NT2/D1 (cell line): ENCODE measurements around the gene RAB11B.
A peak's percentile ranks its signal among the peaks of the same experiment; 100 is the strongest.

Experiments
- DNase-seq: peaks from one replicate; pipeline ENCODE4 v3.0.0-alpha.2; 2011; ENCODE audit warnings: low read depth, low spot score
- H3K27me3 ChIP-seq: 2 replicates; pipeline ENCODE4 v1.6.0; 2011; ENCODE audit warnings: mild to moderate bottlenecking; ENCODE audit not compliant: insufficient read length, insufficient read depth
- H3K36me3 ChIP-seq: 2 replicates; pipeline ENCODE4 v1.6.1; 2011; ENCODE audit warnings: mild to moderate bottlenecking, low read length, mixed read lengths; ENCODE audit not compliant: insufficient read depth, insufficient read length
- H3K4me1 ChIP-seq: 2 replicates; pipeline ENCODE4 v1.5.1; 2011; ENCODE audit not compliant: insufficient read depth, insufficient read length
- H3K4me3 ChIP-seq: 2 replicates; pipeline ENCODE4 v1.5.1; 2011; ENCODE audit warnings: low read depth; ENCODE audit not compliant: insufficient read length
- H3K9ac ChIP-seq: 2 replicates; pipeline ENCODE4 v1.6.0; 2011; ENCODE audit warnings: low read depth; ENCODE audit not compliant: insufficient read length
- H3K9me3 ChIP-seq: 2 replicates; pipeline ENCODE4 v1.5.1; 2011; ENCODE audit warnings: mild to moderate bottlenecking, low read length; ENCODE audit not compliant: insufficient read depth
- SUZ12 ChIP-seq: IDR thresholded peaks from 2 replicates; pipeline ENCODE4 v1.6.1; 2011; ENCODE audit not compliant: insufficient read length, insufficient read depth; ENCODE audit errors: extremely low read depth
- YY1 ChIP-seq: IDR thresholded peaks from 2 replicates; pipeline ENCODE4 v1.6.1; 2011; ENCODE audit not compliant: insufficient read length, insufficient read depth
- ZNF274 ChIP-seq: IDR thresholded peaks from 2 replicates; pipeline ENCODE4 v1.6.1; 2011; ENCODE audit warnings: mild to moderate bottlenecking, low read depth, low read length

RAB11B gene

DNA sequence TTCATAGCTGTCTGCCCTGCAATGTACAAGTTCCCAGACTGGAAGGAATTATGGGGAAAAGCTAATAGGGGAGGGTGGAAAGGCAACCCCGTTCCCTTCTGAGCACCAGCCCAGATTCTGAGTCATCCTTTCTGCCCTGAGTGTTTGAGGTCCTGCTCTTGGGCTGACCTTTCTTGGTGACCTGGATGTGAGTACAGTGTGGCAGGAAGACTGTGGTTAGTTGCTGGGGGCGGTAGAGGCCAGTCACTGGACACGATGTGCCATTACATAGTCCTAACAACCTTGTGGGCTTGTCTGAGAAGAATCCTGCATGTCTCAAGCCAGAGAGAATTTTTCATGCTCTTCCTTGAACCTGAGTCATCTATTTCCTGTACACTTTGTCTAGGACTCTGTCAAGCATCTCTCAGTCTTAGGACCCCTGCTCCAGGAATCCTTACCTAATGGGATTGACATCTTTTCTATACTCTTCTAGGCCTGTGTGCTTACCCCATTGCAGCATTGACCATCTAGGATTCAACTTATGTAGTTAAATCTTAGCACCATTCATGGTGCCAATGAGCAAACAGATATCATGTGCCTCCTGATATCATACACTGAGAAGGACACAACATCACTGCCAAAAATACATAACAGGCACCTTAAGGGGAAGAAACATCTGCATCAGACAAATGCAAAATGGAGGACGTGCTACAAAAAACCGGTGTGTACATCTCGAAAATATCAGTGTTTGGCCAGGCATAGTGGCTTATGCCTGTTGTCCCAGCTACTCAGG is 34.3 kb upstream of the RAB11B start:
- TF ChIP-seq ZNF274 (no peak), SUZ12 (no peak), YY1 (no peak)
- Histone ChIP-seq H3K27me3 (no peaks in the 10 kb centered on the region), H3K4me1 (peaks cover 5% of the 10 kb centered on the region), H3K9ac (no peak overlapping the region), H3K9me3 (no peaks in the 10 kb centered on the region), H3K36me3 (no peaks in the 10 kb centered on the region), H3K4me3 (no peak overlapping the region)
- no peak for DNase-seq

GRCh38 chr19:8357007-8357521 is 33.1 kb upstream of the RAB11B start:
- H3K4me1 ChIP-seq: peaks cover 2% of the 10 kb centered on the region
- no peaks in the 10 kb centered on the region for H3K36me3 ChIP-seq
- H3K9me3 ChIP-seq: no peaks in the 10 kb centered on the region
- H3K9ac ChIP-seq: no peak overlapping the region
- no peak for TF ChIP-seq SUZ12
- TF ChIP-seq YY1: no peak
- TF ChIP-seq ZNF274: no peak
- DNase-seq: no peak
- H3K4me3 ChIP-seq: no peak overlapping the region
- peaks cover 5% of the 10 kb centered on the region for H3K27me3 ChIP-seq

DNA sequence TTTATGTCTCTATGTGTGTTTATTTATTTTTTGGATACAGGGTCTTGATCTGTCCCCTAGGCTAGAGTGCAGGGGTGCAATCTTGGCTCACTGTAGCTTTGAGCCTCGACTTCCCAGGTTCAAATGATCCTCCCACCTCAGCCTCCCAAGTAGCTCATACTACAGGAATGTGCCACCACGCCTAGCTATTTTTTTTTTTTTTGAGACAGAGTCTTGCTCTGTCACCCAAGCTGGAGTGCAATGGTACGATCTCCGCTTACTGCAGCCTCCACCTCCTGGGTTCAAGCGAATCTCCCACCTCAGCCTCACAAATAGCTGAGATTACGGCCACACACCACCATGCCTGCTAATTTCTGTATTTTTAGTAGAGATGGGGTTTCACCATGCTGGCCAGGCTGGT is 31.2 kb upstream of the RAB11B start:
- TF ChIP-seq SUZ12 (no peak), YY1 (no peak), ZNF274 (no peak)
- Histone ChIP-seq H3K9me3 (no peaks in the 10 kb centered on the region), H3K27me3 (peaks cover 18% of the 10 kb centered on the region), H3K36me3 (no peaks in the 10 kb centered on the region), H3K9ac (no peak overlapping the region), H3K4me3 (no peak overlapping the region), H3K4me1 (peaks cover 2% of the 10 kb centered on the region)
- DNase-seq: no peak

DNA sequence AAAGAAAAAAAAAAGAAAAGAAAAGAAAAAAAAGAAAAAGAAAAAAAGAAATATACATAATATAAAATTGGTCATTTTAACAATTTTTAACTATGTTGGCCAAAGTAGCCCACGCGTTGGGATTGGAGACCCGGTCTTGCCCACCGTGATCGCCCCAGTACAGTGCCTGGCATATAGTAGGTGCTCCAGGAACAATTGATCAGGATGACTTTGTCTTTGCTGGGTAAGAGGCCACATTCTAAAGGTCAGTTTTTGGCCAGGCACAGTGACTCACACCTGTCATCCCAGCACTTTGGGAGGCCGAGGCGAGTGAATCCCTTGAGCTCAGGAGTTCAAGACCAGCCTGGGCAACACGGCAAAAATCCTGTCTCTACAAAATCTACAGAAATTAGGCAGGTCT is 30.0 kb upstream of the RAB11B start:
- Histone ChIP-seq H3K36me3 (no peaks in the 10 kb centered on the region), H3K9ac (no peak overlapping the region), H3K9me3 (no peaks in the 10 kb centered on the region), H3K4me1 (peaks cover 2% of the 10 kb centered on the region), H3K27me3 (peaks cover 30% of the 10 kb centered on the region), H3K4me3 (no peak overlapping the region)
- TF ChIP-seq ZNF274: no peak
- no peak for TF ChIP-seq YY1
- no peak for TF ChIP-seq SUZ12
- no peak for DNase-seq

GRCh38 chr19:8361921-8362793 is 28.0 kb upstream of the RAB11B start:
- no peak overlapping the region for H3K4me3 ChIP-seq
- no peak for DNase-seq
- no peaks in the 10 kb centered on the region for H3K9me3 ChIP-seq
- H3K27me3 ChIP-seq: peaks cover 49% of the 10 kb centered on the region
- H3K4me1 ChIP-seq: peaks cover 4% of the 10 kb centered on the region
- H3K9ac ChIP-seq: no peak overlapping the region
- H3K36me3 ChIP-seq: no peaks in the 10 kb centered on the region
- TF ChIP-seq SUZ12 (no peak), ZNF274 (no peak), YY1 (no peak)

- TF ChIP-seq YY1: no peak
- no peak for TF ChIP-seq ZNF274
- TF ChIP-seq SUZ12: no peak
- H3K4me1 ChIP-seq: peaks cover 9% of the 10 kb centered on the region
These were observed 26.1 kb upstream of the RAB11B start, which contains the start of gene ANGPTL4 for GRCh38 chr19:8363803-8364771. Gene ANGPTL4, plus strand, starts transcription at chr19:8364155. Its CDS starts 167 bp downstream, at chr19:8364322.

More at GRCh38 chr19:8363803-8364771, 26.1 kb upstream of the RAB11B start, which contains the start of gene ANGPTL4:
- no peaks in the 10 kb centered on the region for H3K36me3 ChIP-seq
- H3K4me3 ChIP-seq: peak within 1 kb of the TSS; percentile 67
- peaks cover 52% of the 10 kb centered on the region for H3K27me3 ChIP-seq
- H3K9me3 ChIP-seq: no peaks in the 10 kb centered on the region
- DNase-seq: no peak
- peak within 1 kb of the TSS; percentile 62 for H3K9ac ChIP-seq
